Measurements from ENCODE around the gene PFKFB3.

GRCh38 chr10:6250745-6251144 is 48.0 kb downstream of the PFKFB3 start:
- TF ChIP-seq POLR2AphosphoS5 (IDR thresholded peaks at IDR 0.05) (no peak), CTCF (IDR thresholded peaks at IDR 0.05 in 8 of 11, conservative IDR thresholded peaks at IDR 0.05 in 3 of 11) (no peak), POLR2A (IDR thresholded peaks at IDR 0.05) (no peak)

All from spleen (tissue), 7 donors.